Glutamatergic neuron (in vitro differentiated cells): ENCODE data around the gene PSG5. TPM values are rescaled to one million over a fixed set of nuclear protein-coding genes. Genes with fewer than 3 reads are reported as not detected.
"Not testable (repeated sequence)": the region's sequence is repeated elsewhere in the genome, so short reads cannot be mapped to it uniquely, and the experiment has no call there.

Experiments used
- DNase-seq: peaks from one replicate; pipeline ENCODE4 v3.0.0; 2022
- H3K27ac Mint-ChIP-seq: one replicate; pipeline ENCODE4 v1.8.0; 2020; ENCODE audit warnings: mild to moderate bottlenecking, mixed read lengths, inconsistent platforms; ENCODE audit not compliant: unreplicated experiment
- H3K27me3 Mint-ChIP-seq: one replicate; pipeline ENCODE4 v1.8.0; 2020; ENCODE audit warnings: mild to moderate bottlenecking, moderate library complexity, mixed read lengths, inconsistent platforms; ENCODE audit not compliant: unreplicated experiment
- H3K36me3 Mint-ChIP-seq: one replicate; pipeline ENCODE4 v1.8.0; 2020; ENCODE audit warnings: mild to moderate bottlenecking, mixed read lengths, inconsistent platforms; ENCODE audit not compliant: unreplicated experiment
- H3K4me1 Mint-ChIP-seq: one replicate; pipeline ENCODE4 v1.8.0; 2020; ENCODE audit warnings: mild to moderate bottlenecking, low read depth, mixed read lengths, inconsistent platforms; ENCODE audit not compliant: unreplicated experiment
- H3K4me3 Mint-ChIP-seq: one replicate; pipeline ENCODE4 v1.8.0; 2020; ENCODE audit warnings: mild to moderate bottlenecking, mixed read lengths, inconsistent platforms; ENCODE audit not compliant: unreplicated experiment
- H3K9me3 Mint-ChIP-seq: one replicate; pipeline ENCODE4 v1.8.0; 2020; ENCODE audit warnings: mild to moderate bottlenecking, moderate library complexity, mixed read lengths, inconsistent platforms; ENCODE audit not compliant: unreplicated experiment
- total RNA-seq: library from RNA; stranded (reverse); fragmentation: NEBNext Ultra II Directional; extraction: Animal tissue kit (Norgen Biotek cat#: 25700); gene quantifications from one replicate; pipeline ENCODE4 v1.2.1, GENCODE V29; 2021; ENCODE audit not compliant: unreplicated experiment
- TF ChIP-seq, protein P1 (sequence below): fragments of 200-600 bp; sonication (generic); IDR thresholded peaks from one replicate; pipeline ENCODE4 v1.5.0; 2021; ENCODE audit not compliant: partially characterized antibody, unreplicated experiment

The PSG5 gene
- total RNA-seq, 1 donor from 2014 or later, result not detected

DNA sequence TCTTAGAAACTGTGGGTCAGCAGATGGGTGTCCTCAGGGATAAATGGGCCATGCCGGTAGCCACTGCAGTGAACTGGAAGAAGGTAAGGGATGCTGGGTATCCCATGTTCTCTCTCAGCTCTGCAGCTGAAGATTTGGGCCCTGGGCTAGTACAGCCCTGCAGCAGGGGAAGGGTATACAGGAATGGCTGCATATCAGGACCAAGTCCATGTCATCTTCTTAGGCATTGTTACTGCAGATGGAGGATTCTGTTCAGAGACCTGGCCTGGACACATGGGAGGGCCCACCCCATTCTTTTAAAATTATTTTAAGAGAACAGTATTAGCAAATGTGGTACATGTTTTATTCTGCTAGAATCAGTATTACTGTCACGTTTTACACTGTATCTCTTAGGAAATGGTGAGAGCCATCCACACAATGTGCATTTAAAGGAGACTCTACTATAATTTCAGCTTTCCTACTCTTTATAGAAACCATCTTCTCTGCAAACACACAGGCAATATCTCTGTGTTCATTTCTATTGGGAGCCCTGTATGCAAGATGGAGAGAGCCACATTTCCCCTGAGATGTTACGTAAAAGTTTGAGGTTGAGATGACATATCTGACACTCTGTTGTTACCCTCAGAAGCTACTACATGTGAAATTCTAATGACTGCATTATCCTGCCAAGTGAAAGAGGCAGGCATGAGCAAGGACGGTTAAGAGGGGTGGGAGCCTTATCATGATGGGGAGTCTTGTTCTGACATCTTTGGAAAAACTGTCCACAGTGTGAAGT lies 6.2 kb upstream of the PSG5 start:
- not testable (repeated sequence) for DNase-seq, H3K4me1 Mint-ChIP-seq, H3K27me3 Mint-ChIP-seq, H3K27ac Mint-ChIP-seq, H3K9me3 Mint-ChIP-seq, H3K36me3 Mint-ChIP-seq, H3K4me3 Mint-ChIP-seq

DNA sequence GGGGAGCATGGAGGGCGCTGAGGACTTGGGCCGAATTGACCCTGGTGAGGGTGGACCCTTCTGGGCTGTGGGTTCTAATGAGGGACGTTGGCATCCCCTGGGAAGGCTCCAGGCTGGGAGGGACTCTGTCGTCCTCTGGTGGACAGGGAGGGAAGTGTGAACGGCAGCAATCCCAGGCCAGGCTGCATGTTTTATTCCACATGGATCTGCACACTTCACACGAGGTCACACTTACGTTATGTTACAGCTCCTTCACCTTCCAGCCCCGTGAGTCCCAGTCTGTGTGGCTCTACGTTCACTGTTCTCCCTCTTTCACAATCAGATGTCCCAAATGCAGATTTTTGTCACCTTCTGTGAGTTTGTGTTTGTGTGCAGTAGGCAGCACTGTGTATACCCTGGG lies 1.8 kb upstream of the PSG5 start:
- H3K36me3 Mint-ChIP-seq, H3K27me3 Mint-ChIP-seq, H3K9me3 Mint-ChIP-seq, H3K4me1 Mint-ChIP-seq, DNase-seq, H3K27ac Mint-ChIP-seq, H3K4me3 Mint-ChIP-seq: not testable (repeated sequence)

DNA sequence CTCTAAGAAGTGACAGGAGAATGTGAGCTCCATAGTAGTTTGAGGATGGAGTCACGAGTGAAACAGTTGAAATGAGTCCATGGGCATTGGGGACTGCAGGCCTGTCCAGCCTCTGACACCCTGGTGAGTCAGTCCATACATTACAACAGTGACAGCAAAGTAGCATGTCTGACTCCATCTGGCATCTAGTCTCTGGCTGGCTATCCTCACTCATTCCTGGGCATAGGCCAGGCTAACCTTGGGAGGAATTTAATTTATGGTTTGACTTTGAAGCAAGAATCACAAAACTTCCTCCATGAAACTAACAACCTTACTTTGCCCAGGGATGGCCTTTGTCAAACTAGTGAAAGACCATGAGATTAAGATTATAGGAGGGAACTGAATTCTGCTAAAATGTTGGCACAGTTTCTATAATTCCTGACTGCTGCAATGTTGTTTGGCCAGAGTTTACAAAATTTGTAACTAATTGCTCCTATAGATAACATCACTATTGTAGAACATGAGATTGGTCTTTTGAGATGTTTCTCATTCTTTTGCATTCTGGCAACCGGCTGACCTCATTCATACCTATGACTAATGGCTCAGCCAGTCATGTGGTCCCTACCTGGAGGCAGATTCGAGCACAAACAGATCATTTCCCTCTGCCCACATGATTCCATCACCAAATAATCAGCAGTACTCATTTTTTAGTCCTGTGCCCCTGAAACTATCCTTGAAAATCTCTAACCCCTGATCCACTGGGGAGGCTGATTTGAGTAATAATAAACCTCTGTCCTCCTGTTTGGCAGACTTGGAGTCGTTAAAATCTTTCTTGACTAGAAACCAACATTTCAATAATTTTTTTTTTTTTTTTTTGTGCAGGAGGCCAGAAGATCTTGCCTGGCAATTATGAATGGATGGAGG lies 4.2 kb downstream of the PSG5 start:
- H3K4me3 Mint-ChIP-seq, H3K4me1 Mint-ChIP-seq, H3K9me3 Mint-ChIP-seq, H3K36me3 Mint-ChIP-seq, H3K27ac Mint-ChIP-seq, H3K27me3 Mint-ChIP-seq, DNase-seq: not testable (repeated sequence)

DNA sequence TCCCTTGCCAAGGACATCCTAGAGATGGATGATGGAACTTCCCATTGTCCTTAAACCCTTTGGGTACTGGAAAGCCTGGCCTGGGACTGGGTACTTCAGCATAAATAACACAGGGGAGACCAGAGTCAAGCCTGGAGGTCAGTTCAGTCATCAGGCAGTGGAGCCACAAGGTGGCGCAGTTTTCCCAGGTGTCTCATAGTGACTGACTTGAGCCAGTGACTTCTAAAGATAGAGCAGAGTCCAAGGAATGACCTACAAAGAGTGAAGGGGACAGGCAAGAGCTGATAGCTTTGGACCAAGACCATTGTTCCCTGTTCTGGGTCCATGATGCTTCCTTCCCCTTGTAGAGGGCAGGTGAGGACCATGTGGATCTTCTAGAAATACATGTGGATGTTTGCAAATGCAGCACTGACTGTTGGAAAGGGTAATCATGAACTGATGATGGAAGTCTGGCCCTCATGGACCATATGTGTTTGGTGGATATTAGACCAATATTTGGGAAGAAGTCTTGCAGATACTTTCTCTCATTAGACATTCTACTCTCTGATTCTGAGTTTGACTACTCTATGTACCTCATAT lies 6.7 kb downstream of the PSG5 start:
- H3K9me3 Mint-ChIP-seq, H3K27ac Mint-ChIP-seq, H3K4me3 Mint-ChIP-seq, H3K27me3 Mint-ChIP-seq, H3K36me3 Mint-ChIP-seq, H3K4me1 Mint-ChIP-seq: not testable (repeated sequence)
- peak; percentile 40 for DNase-seq
- TF ChIP-seq, protein P1, sequence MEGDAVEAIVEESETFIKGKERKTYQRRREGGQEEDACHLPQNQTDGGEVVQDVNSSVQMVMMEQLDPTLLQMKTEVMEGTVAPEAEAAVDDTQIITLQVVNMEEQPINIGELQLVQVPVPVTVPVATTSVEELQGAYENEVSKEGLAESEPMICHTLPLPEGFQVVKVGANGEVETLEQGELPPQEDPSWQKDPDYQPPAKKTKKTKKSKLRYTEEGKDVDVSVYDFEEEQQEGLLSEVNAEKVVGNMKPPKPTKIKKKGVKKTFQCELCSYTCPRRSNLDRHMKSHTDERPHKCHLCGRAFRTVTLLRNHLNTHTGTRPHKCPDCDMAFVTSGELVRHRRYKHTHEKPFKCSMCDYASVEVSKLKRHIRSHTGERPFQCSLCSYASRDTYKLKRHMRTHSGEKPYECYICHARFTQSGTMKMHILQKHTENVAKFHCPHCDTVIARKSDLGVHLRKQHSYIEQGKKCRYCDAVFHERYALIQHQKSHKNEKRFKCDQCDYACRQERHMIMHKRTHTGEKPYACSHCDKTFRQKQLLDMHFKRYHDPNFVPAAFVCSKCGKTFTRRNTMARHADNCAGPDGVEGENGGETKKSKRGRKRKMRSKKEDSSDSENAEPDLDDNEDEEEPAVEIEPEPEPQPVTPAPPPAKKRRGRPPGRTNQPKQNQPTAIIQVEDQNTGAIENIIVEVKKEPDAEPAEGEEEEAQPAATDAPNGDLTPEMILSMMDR, result peak; percentile 40

DNA sequence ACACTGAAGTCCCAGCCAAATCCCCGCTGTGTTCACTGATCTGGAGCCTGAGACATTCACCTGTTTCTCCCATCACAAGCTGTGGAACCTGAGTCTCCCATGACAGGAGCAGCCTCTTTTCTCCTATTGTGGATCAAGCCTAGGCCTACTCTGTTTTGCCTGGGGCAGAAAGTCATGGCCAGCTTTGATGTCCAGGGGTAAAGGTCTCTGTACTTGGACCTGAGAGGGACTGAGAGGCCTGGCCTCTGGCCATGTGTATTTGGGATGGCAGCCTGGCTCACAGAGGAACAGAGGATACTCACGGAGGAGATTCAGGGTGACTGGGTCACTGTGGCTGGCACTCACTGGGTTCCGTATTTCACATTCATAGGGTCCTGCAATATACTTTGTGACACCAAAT lies 7.8 kb downstream of the PSG5 start:
- not testable (repeated sequence) for H3K4me3 Mint-ChIP-seq, H3K36me3 Mint-ChIP-seq, H3K27me3 Mint-ChIP-seq, H3K27ac Mint-ChIP-seq, DNase-seq, H3K4me1 Mint-ChIP-seq, H3K9me3 Mint-ChIP-seq

DNA sequence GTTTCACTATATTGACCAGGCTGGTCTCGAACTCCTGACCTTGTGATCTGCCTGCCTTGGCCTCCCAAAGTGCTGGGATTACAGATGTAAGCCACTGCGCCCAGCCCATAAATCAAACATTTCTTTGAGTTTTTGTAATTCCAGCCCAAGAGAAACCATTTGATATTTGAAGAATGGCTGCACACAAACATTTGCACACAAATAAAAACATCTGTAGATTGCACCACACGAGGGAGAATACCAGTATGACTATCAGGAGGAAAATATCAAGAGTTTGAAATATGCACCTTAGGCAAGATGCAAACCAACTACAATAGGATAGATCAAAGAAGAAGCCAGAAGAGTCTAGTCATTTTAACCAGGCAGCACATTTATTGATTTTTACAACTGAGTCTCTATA lies 20.4 kb downstream of the PSG5 start:
- H3K4me1 Mint-ChIP-seq, H3K9me3 Mint-ChIP-seq, H3K27me3 Mint-ChIP-seq, H3K27ac Mint-ChIP-seq, H3K4me3 Mint-ChIP-seq, H3K36me3 Mint-ChIP-seq, DNase-seq: not testable (repeated sequence)

DNA sequence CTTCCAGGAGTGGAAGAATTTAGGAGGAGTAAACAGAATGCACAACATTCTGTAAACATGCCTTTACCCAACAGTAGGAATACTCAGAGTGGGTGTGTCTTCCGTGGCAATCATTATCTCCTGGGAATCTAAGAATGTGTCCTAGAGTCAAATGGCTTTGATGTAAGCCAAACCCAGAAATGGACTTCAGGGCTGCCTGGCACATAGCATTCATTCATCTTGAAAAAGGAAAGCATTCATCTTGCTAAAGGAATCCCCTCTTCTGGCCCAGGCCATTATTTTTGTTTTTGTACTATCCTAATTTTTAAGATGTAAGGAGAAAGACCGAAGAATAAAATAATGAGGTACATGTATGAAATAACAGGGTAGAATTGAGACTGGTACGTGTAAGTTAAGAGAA lies 23.2 kb downstream of the PSG5 start:
- not testable (repeated sequence) for H3K27ac Mint-ChIP-seq, H3K4me1 Mint-ChIP-seq, H3K27me3 Mint-ChIP-seq, H3K4me3 Mint-ChIP-seq, H3K36me3 Mint-ChIP-seq, DNase-seq, H3K9me3 Mint-ChIP-seq

DNA sequence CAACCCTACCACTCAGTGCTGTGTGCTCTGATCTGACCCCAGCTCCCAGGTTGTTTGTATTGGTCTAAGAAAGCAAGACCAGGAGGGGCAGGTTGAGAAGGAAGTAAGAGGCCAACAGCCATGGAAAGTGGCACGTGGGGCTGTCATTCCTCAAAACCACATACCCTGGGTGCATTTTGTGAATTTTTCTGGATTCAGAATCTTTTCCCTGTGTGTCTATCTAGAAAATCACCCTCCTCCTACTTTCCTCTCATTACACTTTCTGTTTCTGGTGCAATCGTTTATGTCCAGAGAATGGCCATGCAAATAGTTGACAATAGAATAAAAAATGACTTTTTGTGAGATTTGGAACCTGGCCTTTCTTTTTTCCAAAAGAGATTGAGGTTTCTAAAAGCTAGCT lies 24.1 kb downstream of the PSG5 start:
- H3K36me3 Mint-ChIP-seq, H3K4me1 Mint-ChIP-seq, H3K9me3 Mint-ChIP-seq, DNase-seq, H3K27me3 Mint-ChIP-seq, H3K4me3 Mint-ChIP-seq, H3K27ac Mint-ChIP-seq: not testable (repeated sequence)
